Measurements from ENCODE around the gene NFKBIE.

- TF ChIP-seq POLR2A (IDR thresholded peaks at IDR 0.05) (no peak), CTCF (IDR thresholded peaks at IDR 0.05) (no peak)
Observed at GRCh38 chr6:44245391-44245911, 19.9 kb downstream of the NFKBIE start.

Data from thyroid gland (tissue), 4 donors.